Measurements from ENCODE around the gene CDCA7. TPM values are rescaled to one million over a fixed set of nuclear protein-coding genes. Genes with fewer than 3 reads are reported as not detected.
A peak's percentile ranks its signal among the peaks of the same experiment; 100 is the strongest.

The CDCA7 gene
- total and polyA plus RNA-seq, 2 of the 13 experiments (the other 11 are each of a cell fraction or from before 2014, with no cell fraction given): 46.2 to 57.8 TPM

DNA sequence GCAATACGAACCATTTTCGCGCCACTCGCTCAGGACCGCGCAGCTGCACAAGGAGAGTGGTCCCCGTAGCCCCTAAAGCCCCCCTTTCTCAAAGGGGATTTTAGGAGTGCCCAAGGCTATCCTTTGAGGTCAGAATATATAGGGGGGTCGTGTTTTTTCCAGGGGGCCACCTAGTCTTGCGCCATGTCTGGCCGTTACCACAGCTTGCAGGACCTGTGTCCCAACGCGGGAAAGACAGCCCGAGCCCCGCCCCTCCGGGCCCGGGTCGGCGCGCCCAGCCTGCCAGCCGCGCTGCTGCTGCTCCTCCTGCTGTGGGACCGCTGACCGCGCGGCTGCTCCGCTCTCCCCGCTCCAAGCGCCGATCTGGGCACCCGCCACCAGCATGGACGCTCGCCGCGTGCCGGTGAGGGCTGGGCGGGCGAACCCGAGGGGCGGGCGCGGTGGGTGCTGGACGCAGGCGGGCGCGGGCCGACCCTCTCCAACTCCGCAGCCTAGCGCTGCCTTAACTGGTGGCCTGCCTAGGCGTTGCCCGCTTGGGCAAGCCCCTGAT lies at the start of gene CDCA7 (continued):
- TF ChIP-seq MED1 (CRISPR knock-in tag; IDR thresholded peaks at IDR 0.05) (peak; percentile 57), HOXA7 (CRISPR knock-in tag; IDR thresholded peaks at IDR 0.05) (peak; percentile 96; the same call in 1 of the 2 replicates), MLLT10 (CRISPR knock-in tag; IDR thresholded peaks at IDR 0.05) (no peak), ZNF317 (CRISPR knock-in tag; IDR thresholded peaks at IDR 0.05) (peak; percentile 79), PAX8 (CRISPR knock-in tag; IDR thresholded peaks at IDR 0.05; ENCODE audit: borderline replicate concordance) (peak; percentile 17; the same call in 1 of the 2 replicates), ARID2 (CRISPR knock-in tag; IDR thresholded peaks at IDR 0.05; ENCODE audit: borderline replicate concordance) (no peak; the same call in none of the 2 replicates), HNRNPLL (IDR thresholded peaks at IDR 0.05; ENCODE audit: low read depth, low read length, poor library complexity, severe bottlenecking) (peak; percentile 94), ZBTB8A (CRISPR knock-in tag; IDR thresholded peaks at IDR 0.05; ENCODE audit: borderline replicate concordance, low read depth) (0 out of 2 replicates have a peak, but pooled peaks have one; percentile 70), STAT5B (CRISPR knock-in tag; IDR thresholded peaks at IDR 0.05) (no peak), PBX3 (CRISPR knock-in tag; IDR thresholded peaks at IDR 0.05; ENCODE audit: borderline replicate concordance) (peak; percentile 91; the same call in 1 of the 2 replicates), YY1 (IDR thresholded peaks at IDR 0.05; ENCODE audit: insufficient read depth, insufficient replicate concordance, low read depth, low read length) (no peak), CBX1 (IDR thresholded peaks at IDR 0.05; ENCODE audit: low read depth) (no peak), HINFP (CRISPR knock-in tag; IDR thresholded peaks at IDR 0.05; ENCODE audit: low read depth) (peak; percentile 92), CENPT (CRISPR knock-in tag; IDR thresholded peaks at IDR 0.05; ENCODE audit: low read depth) (peak; percentile 84), ZNF598 (CRISPR knock-in tag; IDR thresholded peaks at IDR 0.05; ENCODE audit: borderline replicate concordance) (peak; percentile 97; the same call in 1 of the 2 replicates), ZSCAN30 (CRISPR knock-in tag; IDR thresholded peaks at IDR 0.05) (peak; percentile 93; the same call in 1 of the 2 replicates), ZNF775 (CRISPR knock-in tag; IDR thresholded peaks at IDR 0.05; ENCODE audit: borderline replicate concordance) (peak; percentile 91; the same call in 1 of the 2 replicates), ZNF782 (CRISPR knock-in tag; IDR thresholded peaks at IDR 0.05; ENCODE audit: borderline replicate concordance) (no peak; the same call in 1 of the 2 replicates), MYNN (CRISPR knock-in tag; IDR thresholded peaks at IDR 0.05; ENCODE audit: low read depth) (peak; percentile 95; the same call in 1 of the 2 replicates), ZNF7 (CRISPR knock-in tag; IDR thresholded peaks at IDR 0.05) (0 out of 2 replicates have a peak, but pooled peaks have one; percentile 21), ZFP37 (CRISPR knock-in tag; IDR thresholded peaks at IDR 0.05; ENCODE audit: borderline replicate concordance) (peak; percentile 55; the same call in 1 of the 2 replicates)
- TF ChIP-seq, protein P1, sequence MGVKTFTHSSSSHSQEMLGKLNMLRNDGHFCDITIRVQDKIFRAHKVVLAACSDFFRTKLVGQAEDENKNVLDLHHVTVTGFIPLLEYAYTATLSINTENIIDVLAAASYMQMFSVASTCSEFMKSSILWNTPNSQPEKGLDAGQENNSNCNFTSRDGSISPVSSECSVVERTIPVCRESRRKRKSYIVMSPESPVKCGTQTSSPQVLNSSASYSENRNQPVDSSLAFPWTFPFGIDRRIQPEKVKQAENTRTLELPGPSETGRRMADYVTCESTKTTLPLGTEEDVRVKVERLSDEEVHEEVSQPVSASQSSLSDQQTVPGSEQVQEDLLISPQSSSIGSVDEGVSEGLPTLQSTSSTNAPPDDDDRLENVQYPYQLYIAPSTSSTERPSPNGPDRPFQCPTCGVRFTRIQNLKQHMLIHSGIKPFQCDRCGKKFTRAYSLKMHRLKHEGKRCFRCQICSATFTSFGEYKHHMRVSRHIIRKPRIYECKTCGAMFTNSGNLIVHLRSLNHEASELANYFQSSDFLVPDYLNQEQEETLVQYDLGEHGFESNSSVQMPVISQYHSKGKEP (CRISPR knock-in tag; IDR thresholded peaks at IDR 0.05): peak; percentile 63; the same call in 1 of the 2 replicates
- TF ChIP-seq, protein P2, sequence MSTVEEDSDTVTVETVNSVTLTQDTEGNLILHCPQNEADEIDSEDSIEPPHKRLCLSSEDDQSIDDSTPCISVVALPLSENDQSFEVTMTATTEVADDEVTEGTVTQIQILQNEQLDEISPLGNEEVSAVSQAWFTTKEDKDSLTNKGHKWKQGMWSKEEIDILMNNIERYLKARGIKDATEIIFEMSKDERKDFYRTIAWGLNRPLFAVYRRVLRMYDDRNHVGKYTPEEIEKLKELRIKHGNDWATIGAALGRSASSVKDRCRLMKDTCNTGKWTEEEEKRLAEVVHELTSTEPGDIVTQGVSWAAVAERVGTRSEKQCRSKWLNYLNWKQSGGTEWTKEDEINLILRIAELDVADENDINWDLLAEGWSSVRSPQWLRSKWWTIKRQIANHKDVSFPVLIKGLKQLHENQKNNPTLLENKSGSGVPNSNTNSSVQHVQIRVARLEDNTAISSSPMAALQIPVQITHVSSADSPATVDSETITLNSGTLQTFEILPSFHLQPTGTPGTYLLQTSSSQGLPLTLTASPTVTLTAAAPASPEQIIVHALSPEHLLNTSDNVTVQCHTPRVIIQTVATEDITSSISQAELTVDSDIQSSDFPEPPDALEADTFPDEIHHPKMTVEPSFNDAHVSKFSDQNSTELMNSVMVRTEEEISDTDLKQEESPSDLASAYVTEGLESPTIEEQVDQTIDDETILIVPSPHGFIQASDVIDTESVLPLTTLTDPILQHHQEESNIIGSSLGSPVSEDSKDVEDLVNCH (CRISPR knock-in tag; IDR thresholded peaks at IDR 0.05): peak; percentile 89; the same call in 1 of the 2 replicates

Measured in HepG2 (cell line).